ENCODE results near the gene SAP30BP.

Gene SAP30BP

GRCh38 chr17:75691801-75692626 is 24.9 kb downstream of the SAP30BP start:
- DNase-seq = no peak

DNA sequence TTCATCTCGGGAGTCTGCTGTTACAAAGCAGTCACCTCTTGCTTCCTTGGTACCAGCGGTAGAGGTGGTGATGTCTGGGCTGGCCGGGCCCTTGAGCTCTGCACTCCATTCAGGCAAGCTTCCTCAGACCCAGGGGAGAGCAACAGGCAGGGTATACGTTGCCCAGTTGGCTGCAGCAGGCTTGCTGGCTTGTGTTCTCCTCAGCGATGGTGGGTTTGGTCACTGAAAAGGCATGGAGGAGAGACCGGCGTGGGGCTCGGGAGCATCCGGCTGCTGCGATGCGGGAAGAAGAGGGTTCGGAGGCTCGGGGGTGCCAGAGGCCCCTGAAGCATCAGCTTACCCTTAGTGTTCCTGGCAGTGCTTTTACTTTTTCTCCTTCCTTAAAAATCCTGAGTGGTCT is 25.8 kb downstream of the SAP30BP start:
- no peak for DNase-seq

DNA sequence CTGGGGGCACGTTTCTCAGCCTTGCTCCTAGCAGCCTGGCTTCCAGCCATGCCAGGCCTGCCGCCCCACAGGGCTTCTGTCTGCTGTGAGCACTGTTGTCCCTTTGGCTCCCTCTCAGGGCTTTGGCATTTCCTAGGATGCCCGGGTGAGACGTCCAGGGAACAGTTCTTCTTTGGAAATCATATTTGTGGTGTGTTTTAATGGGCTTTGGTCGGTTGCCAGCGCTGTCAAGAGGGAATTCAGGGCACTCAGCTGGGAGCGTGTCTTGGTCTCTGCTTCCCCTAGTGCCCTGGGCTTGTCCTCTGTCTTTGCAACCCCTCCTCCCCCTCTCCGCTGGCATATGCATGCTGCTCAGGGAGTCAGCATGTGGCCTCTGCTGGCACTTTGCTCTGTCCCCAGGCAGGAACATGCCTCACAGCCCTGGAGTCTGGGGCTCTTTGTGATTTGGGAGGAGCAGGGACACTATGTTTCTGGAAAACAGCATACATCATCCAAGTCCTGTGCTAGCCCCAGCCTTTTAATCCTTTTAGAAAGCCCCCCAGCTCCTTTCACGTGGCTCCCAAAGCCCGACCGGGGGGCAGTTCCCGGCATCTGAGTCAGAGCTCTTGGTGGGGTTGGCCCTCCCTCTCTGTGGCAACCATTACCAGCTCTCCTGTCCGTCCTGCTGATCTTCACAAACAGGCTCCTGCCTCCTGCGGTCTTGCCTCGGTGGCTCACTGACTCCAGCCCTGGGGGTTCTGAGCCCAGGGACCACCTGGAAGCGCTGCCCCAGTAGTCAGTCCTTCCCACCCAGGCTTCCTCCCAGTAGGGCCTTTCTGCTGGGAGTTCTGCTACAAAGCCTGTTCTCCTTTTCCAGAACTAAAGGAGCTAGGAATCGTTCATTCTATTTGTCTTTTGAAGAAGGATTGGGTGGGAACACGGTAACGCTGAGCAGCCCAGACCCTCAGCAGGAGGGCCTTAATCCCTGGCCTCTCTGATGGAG is 26.7 kb downstream of the SAP30BP start:
- DNase-seq = no peak

DNA sequence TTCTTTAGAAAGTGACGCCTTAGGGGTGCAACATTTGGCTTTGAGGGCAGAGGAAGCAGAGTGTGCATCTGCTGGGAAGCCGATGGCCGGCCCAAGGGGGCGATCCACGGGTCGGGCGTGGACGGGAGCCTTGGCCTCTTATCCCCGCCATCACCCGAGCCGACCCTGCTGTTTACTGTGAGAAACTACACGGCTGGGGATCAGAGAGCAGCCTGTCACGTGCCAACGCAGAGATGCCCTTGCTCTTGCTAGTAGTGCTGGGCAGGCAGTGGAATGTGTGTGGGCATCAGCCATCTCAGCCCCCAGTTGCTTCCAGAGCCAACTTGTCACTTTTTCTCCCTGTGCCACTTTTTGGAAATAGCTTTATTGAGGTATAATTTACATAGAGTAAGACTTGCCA is 27.4 kb downstream of the SAP30BP start:
- DNase-seq = no peak

DNA sequence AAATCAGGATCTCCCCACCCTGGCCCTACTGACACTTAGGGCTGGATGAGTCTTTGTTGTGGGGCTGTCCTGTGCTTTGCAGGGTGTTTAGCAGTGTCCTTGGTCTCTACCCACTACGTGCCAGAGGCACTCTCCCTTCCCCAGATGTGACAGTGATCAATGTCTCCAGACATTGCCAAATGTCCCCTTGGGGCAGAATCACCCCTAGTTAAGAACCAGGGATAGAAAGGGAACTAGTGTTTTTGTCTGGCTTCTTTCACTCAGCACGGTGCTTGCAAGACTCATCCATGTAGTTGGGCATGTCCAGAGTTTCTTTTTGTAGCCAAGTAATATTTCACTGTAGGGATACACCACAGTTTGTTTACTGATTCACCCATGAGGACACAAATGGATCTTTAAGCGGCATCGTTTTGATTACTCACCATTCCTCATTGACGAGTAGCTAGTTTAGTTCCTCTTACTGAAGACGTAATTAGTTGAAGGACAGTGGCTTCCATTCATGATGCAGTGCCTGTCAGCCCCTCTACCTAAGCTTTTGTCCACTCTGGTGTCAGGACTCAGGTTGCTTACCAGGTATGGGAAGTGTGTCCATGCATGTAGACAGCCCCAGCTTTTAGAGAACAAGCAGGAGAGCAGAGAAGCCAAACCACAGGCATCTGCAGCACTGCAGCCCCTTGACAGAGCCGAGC is 28.1 kb downstream of the SAP30BP start:
- no peak for DNase-seq

- no peak for DNase-seq
Measured at GRCh38 chr17:75695830-75696271, 28.7 kb downstream of the SAP30BP start.

DNA sequence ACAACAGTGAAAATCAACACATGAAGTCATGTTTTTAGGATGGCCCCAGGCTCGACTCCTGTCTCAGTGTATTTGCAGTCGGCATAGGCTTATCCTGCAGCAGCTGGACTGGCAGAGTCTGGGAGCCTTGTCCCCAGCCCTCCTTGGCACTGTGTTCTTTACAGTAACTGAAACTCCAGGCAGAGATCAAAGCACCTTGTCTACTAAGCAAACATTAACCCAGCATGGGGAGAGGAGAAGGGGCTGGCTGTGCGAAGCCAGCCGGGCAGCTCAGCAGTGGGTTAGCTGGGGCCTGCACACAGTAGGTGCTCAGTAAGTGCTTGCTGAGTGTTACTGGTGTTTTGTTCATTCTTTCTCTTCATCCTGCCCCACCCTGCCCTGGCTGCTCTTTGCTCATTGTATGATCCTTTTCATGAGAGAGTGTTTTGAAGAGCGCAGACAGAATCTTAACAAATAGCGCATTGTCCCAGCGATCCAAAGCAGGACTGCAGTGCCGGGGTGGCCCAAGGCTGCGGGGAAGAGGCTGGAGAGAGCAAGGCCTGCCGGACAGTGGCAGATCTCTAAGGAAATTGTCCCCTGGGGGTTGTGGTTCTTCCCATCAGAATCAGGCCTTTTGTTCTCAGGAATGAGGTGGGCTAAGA is 30.6 kb downstream of the SAP30BP start:
- DNase-seq = no peak

DNA sequence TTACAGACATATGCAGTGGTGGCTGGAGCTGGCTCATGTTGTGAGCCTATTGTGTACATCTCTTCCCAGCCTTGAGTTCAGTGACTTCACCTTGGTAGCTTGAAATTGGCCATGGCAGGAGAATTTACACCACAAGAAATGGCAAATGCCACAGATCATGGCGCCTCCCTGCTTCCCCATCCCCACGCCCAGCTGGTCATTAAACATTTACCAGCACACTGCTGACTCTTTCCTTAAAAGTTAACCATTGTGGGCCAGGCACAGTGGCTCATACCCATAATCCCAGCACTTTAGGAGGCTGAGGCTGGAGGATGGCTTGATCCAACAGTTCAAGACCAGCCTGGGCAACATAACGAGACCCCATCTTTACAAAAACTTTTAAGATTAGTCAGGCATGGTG is 31.5 kb downstream of the SAP30BP start:
- no peak for DNase-seq

- no peak for DNase-seq
Measured at GRCh38 chr17:75701288-75701687, 34.1 kb downstream of the SAP30BP start.

- no peak for DNase-seq
Measured at GRCh38 chr17:75703191-75703590, 36.1 kb downstream of the SAP30BP start.

DNA sequence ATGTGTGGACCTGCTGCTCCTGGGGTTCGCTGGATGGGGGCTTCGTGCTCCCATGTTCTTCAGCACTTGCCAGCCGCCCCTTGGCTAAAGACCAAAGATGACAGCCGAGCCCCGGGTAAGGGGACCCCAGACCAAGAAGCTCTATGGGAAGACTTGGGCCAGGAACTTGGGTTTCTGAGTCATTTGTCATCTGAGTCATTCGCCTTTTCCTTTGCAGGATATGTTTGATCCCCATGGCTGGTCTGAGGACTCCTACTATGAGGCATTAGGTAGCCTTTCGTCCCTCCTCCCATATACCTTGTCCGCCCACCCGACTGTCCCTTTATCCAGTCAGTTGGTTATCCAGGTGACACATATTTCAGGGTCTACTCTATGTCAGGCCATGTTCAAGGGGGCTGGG is 36.5 kb downstream of the SAP30BP start:
- no peak for DNase-seq

DNA sequence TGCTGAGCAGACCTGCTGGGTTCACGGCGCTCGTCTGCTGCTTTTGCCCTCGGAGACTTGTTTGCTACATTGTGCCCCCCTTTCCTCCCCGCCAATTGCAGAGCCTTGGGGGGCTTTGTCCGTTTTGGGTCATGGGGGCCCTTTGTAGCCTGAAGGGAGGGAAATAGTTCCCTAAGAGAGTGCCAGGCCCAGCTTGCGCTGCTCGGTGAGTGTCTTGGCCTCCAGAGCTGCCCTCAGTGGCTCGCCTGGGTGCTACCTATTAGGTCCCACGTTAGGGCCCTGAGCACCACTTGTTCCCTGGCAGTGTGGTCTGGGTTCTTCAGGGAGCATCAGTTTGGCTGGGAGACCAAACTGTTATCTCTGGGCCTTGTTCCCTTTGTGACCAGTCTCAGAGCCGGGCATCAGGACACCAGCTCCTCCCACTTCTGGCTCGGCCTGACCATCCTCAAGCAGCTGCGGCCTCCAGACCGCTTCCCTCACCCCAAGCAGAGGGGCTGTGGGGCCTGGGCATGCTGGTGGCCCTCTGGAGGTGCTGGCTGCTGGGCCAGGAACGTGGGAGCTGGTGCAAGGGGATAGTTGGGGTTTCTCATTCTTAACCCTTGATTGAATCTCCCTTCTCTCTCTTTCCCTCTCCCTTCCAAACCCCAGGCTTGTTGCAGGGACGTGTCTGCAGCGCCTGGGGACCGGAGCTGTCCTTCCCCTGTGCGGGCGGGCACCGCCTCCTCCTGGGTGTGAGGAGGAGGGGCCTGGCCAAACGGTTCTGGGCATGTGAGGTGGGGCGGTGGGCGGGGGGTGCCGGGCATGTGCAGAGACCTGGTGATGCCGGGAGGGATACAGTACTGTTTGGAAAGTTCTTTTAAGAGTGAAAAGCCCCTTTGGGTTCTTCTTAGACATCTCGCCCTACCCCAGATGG is 38.1 kb downstream of the SAP30BP start:
- DNase-seq = no peak

GRCh38 chr17:75706042-75706728 is 39.0 kb downstream of the SAP30BP start:
- no peak for DNase-seq

DNA sequence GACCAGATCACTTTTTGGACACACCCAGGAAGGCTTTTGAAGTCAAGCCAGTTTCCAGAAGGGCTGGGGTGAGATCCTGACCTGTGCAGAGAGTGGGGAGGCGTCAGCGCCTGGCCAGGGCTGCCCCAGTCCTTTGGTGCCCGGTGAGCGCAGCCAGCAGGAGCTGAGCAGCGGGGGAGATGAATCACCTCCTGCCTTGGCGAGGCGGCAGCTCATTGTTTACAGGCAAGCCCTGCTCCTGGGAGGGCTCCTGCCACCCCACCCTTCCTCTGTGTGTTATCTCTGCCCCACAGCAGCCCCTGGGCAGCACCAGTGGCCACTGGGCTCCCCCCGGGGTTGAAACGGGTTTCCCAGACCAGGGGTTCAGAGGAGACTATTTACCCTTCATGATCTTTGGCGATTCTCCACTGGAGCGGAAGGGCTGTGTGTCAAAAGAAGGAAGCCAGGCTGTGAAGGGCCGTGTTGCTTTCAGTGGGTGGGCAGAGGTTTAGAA is 40.0 kb downstream of the SAP30BP start:
- no peak for DNase-seq

DNA sequence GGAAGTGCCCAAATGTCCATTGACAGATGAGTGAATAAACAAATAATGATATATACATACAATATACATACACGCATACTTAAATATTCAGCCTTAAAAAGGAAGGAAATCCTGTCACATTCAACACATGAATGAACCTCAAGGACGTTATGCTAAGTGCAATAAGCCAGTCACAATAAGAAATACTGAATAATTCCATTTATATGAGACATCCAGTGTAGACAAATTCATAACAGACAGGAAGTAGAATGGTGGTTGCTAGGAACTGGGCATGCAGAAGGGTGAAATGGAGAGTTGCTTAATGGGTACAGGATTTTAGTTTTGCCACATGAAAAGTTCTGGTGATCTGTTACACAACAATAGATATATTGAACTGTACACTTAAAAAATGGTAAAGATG is 45.3 kb downstream of the SAP30BP start:
- DNase-seq = no peak

GRCh38 chr17:75719732-75720131 is 52.6 kb downstream of the SAP30BP start:
- DNase-seq = no peak

DNA sequence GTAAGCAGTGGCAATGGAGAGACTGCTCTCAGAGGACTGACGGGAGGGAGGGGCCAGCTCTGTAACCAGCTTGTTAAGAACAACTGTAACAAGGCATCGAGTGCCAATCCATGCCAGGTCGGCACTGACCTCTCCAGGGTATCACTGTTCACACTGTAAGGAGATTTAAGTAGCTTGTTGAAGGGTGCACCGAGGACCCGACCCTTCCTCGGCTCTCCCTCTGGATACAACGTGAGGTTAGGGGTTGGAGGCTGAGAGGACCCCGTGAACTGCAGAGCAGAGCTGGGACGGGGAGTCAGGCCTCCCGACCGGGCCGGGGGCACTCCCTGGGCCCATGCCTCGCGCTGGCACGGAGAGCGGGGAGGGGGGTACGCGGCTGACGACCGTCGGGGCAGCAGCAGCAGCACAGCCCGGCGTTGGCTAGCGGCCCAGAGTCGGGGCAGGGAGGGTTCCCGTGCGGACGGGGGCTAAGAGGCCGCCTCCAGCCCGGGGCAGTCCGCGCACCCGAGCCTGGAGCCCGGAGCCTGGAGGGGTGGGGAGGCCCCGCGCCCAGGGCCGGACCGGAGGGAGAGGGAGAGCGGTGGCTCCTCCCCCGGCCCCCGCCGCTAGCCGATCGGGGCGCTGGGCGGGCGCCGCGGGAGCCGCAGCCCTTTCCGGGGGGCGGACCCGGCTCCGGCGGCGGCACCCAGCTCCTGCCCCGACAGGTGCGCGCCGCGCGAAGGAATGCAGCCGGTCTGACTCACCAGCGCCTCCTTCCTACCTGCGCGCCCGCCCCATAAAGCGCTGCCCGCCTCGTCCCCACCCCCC is 53.7 kb downstream of the SAP30BP start, which contains the start of gene ITGB4:
Gene ITGB4 (plus strand): TSS at position 804 of the 807 bp plus-strand sequence. CDS start 3,245 bp downstream, outside the sequence.
- DNase-seq = peak; percentile 26

DNA sequence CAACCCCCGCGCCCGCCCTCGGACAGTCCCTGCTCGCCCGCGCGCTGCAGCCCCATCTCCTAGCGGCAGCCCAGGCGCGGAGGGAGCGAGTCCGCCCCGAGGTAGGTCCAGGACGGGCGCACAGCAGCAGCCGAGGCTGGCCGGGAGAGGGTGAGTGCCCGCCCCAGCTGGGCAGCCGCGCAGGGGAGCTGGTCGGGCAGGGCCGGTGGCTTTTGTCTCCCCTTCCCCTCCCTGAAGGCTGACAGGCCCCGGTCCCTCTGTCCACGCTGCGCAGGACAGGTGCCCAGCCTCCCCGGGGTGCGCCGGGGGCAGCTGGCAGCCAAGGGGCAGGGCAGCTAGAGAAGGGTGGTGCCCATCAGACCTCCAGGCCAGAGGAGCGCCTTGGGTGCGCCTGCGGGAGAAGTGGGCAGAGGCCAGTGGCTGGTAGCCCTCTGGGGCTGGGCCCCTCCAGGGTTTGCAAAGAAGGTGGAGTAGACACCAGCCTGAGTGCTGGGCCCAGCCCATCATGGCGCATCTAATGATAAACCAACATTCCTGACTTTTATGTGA is 54.4 kb downstream of the SAP30BP start:
- DNase-seq = no peak

DNA sequence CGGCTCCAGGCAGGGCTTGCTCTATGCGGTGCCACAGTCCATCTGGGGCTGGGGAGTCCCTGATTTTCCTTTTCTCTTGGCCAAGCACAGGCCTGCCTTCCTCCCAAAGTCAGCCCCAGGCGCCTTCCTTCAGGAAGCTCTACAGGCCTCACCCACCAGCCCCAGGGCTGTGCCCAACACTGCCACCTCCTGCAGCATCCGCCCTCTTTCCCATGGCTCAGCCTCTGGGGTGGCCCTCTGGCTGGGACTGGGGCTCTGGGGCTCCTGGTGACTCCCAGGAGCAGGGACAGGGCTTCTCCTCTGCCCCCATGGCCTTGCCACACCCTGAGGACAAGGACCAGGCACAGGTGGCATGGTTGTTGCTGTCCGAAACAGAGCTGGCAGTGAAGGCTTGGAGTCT is 54.9 kb downstream of the SAP30BP start:
- no peak for DNase-seq

All from stimulated activated CD4-positive, alpha-beta T cell treated with anti-CD3 and anti-CD28 coated beads, Interleukin-1b, Interleukin-23, amount 100 ng/mL, for 48 hours (primary cell).